GM19351 (cell line): Measurements from ENCODE around the gene HOXD4.

Source experiments
- ATAC-seq: cut with Tn5 transposase; IDR thresholded peaks from one replicate; pipeline ENCODE4 v1.9.1; 2021; ENCODE audit warnings: mild to moderate bottlenecking, moderate library complexity; ENCODE audit not compliant: unreplicated experiment

The HOXD4 gene

DNA sequence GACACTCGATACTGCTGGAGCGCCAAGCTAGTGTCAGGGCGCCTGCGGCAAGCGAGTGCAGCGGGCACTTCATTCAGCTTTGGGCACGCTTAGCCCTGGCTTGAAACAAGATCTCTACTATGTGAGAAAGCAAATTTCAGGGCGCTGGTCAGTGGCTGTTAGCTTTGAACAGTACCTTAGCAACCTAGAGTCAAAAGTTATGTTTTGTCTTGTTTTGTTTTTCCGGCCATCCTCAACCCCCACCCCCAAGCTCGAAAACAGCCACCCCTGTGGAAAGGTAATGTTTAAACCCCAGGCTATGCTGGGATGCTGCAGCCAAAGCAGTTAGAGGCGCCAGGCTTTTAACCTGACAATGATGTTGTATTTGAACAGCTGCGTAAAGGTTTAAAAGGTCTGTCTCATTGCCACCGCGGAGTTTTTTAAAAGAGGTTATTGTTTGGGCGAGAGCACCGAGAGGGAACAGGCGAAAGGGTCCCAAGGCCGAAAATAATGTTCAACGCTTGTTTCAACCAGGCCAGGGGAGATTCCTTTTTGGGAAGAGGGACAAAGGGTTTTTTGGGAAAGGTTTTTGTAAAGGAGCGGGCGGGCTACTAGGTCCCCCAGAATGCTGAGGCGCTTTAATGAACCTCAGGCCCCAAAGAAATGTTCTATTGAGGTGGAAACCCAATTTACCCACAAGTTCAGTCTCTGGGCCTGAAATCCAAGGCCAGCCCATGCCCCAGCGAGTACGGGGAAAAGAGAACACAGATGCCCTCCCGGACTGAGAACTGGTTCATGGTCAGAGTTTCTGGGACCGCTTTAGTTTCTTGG lies 37.0 kb upstream of the HOXD4 start:
- ATAC-seq = no peak

- no peak for ATAC-seq
Measured at GRCh38 chr2:176114930-176115625, 36.3 kb upstream of the HOXD4 start.

- no peak for ATAC-seq
Measured at GRCh38 chr2:176115883-176116813, 35.2 kb upstream of the HOXD4 start, which contains the start of gene HOXD10. Gene HOXD10 (plus strand): TSS chr2:176116778. CDS start chr2:176116834, 56 bp downstream.

- no peak for ATAC-seq
Measured at GRCh38 chr2:176117162-176117822, 34.1 kb upstream of the HOXD4 start.

DNA sequence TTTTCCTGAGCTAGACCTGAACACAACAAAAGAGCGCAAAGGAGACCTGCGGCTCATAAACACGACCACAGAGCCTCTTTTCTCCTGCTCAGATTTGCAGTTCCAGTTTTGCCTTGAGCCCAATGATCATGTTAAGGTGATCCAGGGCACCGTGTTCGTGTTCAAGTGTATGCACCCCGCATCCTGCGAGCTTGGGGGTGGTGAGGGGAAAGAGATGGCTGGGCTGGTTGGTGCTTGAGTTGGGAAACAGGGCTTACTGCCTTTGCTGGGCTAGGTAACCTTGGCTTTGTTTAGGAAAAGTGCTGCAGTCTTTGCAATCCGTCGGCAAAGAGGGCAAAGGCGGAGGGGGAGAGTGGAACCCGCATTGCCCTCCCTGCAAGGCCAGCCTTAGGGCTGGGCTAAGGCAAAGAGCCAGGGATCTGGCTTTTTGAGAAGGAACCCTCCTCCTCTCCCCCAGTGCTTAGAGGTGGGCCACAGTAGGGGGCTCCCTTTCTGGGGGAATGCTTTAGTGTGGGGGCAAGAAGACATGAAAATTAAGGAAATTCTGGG lies 33.5 kb upstream of the HOXD4 start:
- no peak for ATAC-seq

DNA sequence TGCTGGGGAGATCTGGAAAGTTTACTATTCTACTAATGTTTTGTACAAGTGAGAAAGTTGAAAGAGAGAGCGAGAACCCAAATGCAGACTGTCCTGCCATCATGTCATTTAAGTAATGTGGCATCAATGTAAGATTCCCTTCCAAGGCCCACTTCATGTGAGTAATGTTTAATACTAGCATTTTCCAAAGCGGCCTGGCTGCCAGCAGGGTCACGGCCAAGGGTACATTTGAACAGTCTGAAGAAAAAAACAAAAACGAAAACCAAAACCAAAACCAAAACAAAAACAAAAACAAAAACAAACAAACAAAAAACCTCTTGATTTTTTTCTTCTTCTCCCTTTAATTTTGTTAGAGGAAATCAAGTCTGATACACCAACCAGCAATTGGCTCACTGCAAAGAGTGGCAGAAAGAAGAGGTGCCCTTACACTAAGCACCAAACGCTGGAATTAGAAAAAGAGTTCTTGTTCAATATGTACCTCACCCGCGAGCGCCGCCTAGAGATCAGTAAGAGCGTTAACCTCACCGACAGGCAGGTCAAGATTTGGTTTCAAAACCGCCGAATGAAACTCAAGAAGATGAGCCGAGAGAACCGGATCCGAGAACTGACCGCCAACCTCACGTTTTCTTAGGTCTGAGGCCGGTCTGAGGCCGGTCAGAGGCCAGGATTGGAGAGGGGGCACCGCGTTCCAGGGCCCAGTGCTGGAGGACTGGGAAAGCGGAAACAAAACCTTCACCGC lies 32.6 kb upstream of the HOXD4 start:
- ATAC-seq = no peak

- no peak for ATAC-seq
Measured at GRCh38 chr2:176120364-176121189, 30.8 kb upstream of the HOXD4 start.

- no peak for ATAC-seq
Measured at GRCh38 chr2:176121190-176122051, 29.9 kb upstream of the HOXD4 start.

GRCh38 chr2:176122052-176122682 lies 29.2 kb upstream of the HOXD4 start:
- ATAC-seq = no peak

DNA sequence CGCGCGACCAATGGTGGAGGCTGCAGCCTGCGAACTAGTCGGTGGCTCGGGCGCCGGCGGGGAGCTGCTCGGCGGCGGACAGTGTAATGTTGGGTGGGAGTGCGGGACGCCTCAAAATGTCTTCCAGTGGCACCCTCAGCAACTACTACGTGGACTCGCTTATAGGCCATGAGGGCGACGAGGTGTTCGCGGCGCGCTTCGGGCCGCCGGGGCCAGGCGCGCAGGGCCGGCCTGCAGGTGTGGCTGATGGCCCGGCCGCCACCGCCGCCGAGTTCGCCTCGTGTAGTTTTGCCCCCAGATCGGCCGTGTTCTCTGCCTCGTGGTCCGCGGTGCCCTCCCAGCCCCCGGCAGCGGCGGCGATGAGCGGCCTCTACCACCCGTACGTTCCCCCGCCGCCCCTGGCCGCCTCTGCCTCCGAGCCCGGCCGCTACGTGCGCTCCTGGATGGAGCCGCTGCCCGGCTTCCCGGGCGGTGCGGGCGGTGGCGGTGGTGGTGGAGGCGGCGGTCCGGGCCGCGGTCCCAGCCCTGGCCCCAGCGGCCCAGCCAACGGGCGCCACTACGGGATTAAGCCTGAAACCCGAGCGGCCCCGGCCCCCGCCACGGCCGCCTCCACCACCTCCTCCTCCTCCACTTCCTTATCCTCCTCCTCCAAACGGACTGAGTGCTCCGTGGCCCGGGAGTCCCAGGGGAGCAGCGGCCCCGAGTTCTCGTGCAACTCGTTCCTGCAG lies 28.5 kb upstream of the HOXD4 start, which contains the start of gene HOXD9:
Gene HOXD9, plus strand, starts transcription at position 37 of the 728 bp plus-strand sequence. Its CDS starts 50 bp downstream, at position 87.
- ATAC-seq = no peak

DNA sequence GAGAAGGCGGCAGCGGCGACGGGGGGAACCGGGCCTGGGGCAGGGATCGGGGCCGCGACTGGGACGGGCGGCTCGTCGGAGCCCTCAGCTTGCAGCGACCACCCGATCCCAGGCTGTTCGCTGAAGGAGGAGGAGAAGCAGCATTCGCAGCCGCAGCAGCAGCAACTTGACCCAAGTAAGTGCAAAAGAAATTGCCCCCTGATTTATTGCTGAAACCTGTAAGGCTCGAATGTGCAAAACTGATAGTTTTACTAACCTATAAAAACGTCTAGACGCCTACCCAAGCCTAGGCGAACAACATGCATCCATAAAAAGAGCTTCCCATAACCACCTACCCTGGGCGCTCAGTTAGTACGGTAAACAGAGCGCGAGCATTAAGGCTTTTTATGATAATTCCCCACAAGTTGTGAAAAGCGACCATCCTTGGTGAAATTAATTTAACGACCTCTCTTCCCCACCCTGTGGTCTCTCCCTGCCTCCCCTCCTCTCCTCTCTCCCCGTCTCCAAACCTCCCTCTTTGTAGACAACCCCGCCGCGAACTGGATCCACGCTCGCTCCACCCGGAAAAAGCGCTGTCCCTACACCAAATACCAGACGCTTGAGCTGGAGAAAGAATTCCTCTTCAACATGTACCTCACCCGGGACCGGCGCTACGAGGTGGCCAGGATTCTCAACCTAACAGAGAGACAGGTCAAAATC lies 27.8 kb upstream of the HOXD4 start:
- no peak for ATAC-seq

- no peak for ATAC-seq
Measured at GRCh38 chr2:176124110-176124946, 27.0 kb upstream of the HOXD4 start.

DNA sequence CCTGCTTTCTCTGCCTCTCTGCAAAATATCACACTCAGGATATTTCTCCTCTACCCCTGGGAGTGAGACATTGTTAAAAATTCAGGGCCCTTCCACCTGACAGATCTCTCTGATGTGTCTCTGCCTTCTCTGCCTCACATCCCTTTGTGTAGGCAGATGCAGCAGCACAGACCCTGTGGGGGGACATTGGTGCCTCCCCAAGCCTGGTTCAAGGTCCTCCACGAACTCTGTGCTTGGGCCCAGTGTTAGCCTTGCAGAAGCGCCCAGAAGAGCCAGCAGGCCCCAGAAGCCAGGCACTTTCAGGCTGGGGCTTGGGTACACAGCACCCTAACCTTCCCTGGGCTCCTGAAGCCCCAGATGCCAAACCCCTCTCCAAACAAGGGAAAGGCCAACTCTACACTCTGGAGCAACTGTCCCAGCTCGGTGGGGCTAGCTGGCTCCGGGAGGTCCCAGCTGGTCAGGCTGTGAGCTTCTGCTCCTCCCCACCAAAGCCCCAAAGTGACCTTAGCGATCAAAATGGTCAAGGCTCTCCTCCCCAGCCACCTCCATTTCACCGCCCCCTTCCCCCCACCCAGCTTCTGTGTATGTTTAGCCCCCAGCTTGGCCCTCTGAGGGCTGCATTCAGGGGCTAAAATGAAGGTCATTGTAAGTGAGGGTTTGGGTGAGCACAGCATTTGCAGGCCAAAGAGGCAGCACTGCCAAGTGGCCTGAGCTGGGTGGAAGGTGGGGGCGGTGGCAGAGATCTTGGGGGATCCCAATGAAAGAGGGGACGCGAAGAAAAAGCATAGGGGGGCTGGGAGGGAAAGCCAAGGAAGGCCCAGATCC lies 26.2 kb upstream of the HOXD4 start:
- no peak for ATAC-seq

DNA sequence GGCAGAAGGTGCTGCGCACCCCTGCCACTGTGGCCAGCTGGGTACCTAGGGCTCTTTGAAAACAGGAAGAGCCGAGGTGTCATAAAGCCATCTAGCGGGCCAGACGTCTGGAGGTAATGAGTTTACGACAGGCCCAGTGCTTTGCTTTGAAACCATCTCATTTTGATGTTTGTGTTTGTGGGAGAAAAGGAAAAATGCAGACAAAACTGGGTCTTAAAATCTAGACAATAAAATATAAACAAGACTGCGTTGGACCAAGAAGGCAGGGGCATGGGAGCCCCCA lies 25.6 kb upstream of the HOXD4 start:
- ATAC-seq = no peak
